Nucleus accumbens (tissue), 56 donors: ENCODE results near the gene MRPL53.
A peak's percentile ranks its signal among the peaks of the same experiment; 100 is the strongest.
"Not testable (repeated sequence)": the region's sequence is repeated elsewhere in the genome, so short reads cannot be mapped to it uniquely, and the experiment has no call there.

Source experiments
- DNase-seq, 56 donors: peaks; one replicate each; lab custom pipeline; 2025; lab: John Stamatoyannopoulos, UW

The MRPL53 gene

GRCh38 chr2:74482801-74483674, 10.6 kb upstream of the MRPL53 start, which contains the start of the genes CCDC142 and TTC31:
Gene CCDC142, minus strand, starts transcription at chr2:74482998. Its CDS starts 161 bp downstream, at chr2:74482837.
Gene TTC31, plus strand, starts transcription at chr2:74483081. Its CDS starts 15 bp downstream, at chr2:74483096.
- peak; percentile 81 to 100 (median 95) for DNase-seq

GRCh38 chr2:74481961-74482800, 9.7 kb upstream of the MRPL53 start:
- peak in 8 of 56 donors; percentile 45 to 83 (median 50) for DNase-seq

GRCh38 chr2:74481431-74481830, 9.0 kb upstream of the MRPL53 start:
- DNase-seq: no peak

GRCh38 chr2:74474899-74475298, 2.4 kb upstream of the MRPL53 start:
- no peak for DNase-seq

GRCh38 chr2:74474481-74474880, 2.0 kb upstream of the MRPL53 start:
- DNase-seq: no peak

GRCh38 chr2:74472945-74473258, 422 bp upstream of the MRPL53 start:
- DNase-seq: no peak

GRCh38 chr2:74471332-74472065, 981 bp downstream of the MRPL53 start:
- DNase-seq: no peak

GRCh38 chr2:74470742-74471141, 1.7 kb downstream of the MRPL53 start:
- DNase-seq: not testable (repeated sequence)

GRCh38 chr2:74464406-74464805, 8.1 kb downstream of the MRPL53 start:
- DNase-seq: no peak

GRCh38 chr2:74462786-74463105, 9.7 kb downstream of the MRPL53 start:
- DNase-seq: no peak

- no peak for DNase-seq
Observed at GRCh38 chr2:74462054-74462785, 10.3 kb downstream of the MRPL53 start.

- no peak for DNase-seq
Observed at GRCh38 chr2:74461187-74462053, 11.1 kb downstream of the MRPL53 start.

GRCh38 chr2:74460187-74460586, 12.3 kb downstream of the MRPL53 start:
- DNase-seq: not testable (repeated sequence)

- DNase-seq: not testable (repeated sequence)
Observed at GRCh38 chr2:74459503-74460118, 12.9 kb downstream of the MRPL53 start.

- DNase-seq: peak in 1 of 56 donors; percentile 48
Observed at GRCh38 chr2:74458938-74459363, 13.5 kb downstream of the MRPL53 start.

GRCh38 chr2:74458132-74458937, 14.1 kb downstream of the MRPL53 start, which contains the start of gene WBP1:
Gene WBP1, plus strand, starts transcription at chr2:74458438. Its CDS starts 165 bp downstream, at chr2:74458603.
- peak; percentile 73 to 100 (median 99) for DNase-seq

- peak in 35 of 56 donors; percentile 39 to 84 (median 64) for DNase-seq
Observed at GRCh38 chr2:74457549-74458131, 14.8 kb downstream of the MRPL53 start.
